ENCODE measurements around the gene TAF1L.
"Not testable (repeated sequence)": the region's sequence is repeated elsewhere in the genome, so short reads cannot be mapped to it uniquely, and the experiment has no call there.

Gene TAF1L

DNA sequence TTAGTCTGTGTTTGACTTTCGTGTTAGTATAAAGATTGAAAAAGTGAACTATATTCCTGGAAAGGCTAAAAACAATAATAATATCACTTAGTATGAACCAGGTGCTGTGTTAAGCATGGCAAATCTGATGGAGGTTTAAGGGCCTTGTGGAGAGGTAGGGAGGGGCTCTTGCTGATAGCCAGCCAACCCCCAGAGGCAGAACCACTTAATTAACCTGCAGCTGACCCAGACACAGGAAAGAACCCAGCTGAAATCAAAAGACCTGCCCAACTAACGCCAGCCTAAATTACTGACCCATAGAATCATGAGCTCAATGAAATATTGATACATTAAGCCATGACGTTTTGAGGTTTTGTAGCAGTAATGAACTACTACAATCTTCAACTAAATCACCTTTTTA, 28.3 kb upstream of the TAF1L start:
- no peak overlapping the region for H3K4me3 ChIP-seq (ENCODE audit: low read depth, low read length)
- TF ChIP-seq, protein P1, sequence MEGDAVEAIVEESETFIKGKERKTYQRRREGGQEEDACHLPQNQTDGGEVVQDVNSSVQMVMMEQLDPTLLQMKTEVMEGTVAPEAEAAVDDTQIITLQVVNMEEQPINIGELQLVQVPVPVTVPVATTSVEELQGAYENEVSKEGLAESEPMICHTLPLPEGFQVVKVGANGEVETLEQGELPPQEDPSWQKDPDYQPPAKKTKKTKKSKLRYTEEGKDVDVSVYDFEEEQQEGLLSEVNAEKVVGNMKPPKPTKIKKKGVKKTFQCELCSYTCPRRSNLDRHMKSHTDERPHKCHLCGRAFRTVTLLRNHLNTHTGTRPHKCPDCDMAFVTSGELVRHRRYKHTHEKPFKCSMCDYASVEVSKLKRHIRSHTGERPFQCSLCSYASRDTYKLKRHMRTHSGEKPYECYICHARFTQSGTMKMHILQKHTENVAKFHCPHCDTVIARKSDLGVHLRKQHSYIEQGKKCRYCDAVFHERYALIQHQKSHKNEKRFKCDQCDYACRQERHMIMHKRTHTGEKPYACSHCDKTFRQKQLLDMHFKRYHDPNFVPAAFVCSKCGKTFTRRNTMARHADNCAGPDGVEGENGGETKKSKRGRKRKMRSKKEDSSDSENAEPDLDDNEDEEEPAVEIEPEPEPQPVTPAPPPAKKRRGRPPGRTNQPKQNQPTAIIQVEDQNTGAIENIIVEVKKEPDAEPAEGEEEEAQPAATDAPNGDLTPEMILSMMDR (IDR thresholded peaks at IDR 0.05; ENCODE audit: control insufficient read depth, extremely low read depth, insufficient read depth): no peak
- DNase-seq (ENCODE audit: low read depth): no peak

DNA sequence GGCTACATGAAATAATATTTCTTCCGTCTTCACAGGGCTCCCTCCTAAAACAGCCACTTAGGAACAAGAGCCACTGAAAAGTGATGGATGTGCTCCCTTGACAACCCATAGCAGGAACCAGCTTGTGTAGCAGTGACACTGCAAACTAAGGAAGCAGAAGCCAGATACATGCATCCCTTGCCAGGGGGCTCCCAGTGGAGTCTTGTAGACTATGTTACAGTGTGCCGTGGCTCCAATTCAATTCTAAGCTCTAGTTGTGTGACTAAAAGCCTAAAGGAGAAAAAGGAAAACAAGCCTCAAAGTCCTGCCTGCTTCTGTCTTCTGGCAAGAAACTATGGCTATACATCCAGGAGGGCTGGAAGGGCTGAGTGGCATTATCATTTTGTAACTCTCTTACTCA, 12.2 kb upstream of the TAF1L start:
- TF ChIP-seq, protein P1 (IDR thresholded peaks at IDR 0.05; ENCODE audit: control insufficient read depth, extremely low read depth, insufficient read depth): no peak
- no peak overlapping the region for H3K4me3 ChIP-seq (ENCODE audit: low read depth, low read length)
- DNase-seq (ENCODE audit: low read depth): no peak

DNA sequence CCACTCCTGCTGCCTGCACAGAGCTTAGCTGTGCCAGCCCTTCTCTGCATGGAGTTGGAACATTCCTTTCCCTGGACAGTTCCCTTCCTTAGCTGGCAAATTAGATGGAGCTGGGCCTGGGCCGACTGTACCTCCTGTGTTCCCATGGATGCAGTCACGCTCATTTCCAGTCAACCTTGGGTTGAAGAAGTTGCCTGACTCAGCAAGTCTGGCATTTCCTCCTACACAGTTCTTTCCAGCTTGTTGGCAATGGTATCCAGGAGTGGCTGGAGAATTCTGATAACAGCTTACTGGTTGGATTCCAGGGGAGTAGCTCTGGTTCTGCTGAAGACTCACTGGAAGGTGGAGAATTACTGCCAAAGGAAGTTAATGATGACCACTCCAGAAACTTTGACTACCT, 9.2 kb upstream of the TAF1L start:
- TF ChIP-seq, protein P1 (IDR thresholded peaks at IDR 0.05; ENCODE audit: control insufficient read depth, extremely low read depth, insufficient read depth): no peak
- H3K4me3 ChIP-seq (ENCODE audit: low read depth, low read length): no peak overlapping the region
- DNase-seq (ENCODE audit: low read depth): no peak

DNA sequence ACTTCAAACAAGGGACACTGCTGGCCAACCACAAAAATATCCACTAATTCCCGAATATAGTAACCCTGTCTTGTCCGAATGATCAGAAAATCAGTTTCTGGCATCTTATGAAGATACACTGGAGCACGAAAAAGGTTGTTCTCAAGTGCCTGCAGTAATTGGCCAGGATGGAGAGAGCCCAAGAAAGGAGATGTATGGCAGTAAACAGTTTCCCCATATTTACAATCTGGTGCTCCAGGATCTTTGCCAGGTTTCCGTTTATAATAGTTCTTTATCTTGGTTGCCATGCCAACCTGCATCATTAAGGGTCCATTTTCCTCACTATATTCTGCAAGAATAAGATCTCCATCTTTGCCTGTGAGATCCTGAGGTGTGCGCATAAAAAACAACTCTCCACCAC, 2.3 kb downstream of the TAF1L start:
- not testable (repeated sequence) for H3K4me3 ChIP-seq (ENCODE audit: low read depth, low read length); DNase-seq (ENCODE audit: low read depth)

DNA sequence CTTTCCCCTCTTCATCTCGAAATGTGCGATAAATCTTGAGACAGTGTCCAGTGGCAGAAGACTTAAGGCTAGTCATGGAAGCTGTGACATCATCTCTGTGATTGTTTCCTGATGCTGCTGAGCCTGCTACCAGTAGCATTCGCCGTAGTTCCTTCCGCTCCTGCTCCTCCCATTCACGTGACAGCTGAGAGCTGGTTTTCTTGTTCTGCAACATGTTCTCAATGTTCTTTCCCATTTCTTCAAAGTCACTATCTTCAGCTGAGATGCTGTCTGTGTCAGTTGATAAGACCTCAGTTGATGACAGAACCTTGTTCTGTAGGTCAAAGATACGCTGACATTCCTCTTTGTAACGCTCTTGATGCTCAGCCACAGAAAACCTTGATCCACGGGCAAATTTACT, 3.5 kb downstream of the TAF1L start:
- DNase-seq (ENCODE audit: low read depth): peak; percentile 4
- H3K4me3 ChIP-seq (ENCODE audit: low read depth, low read length): no peak overlapping the region
- TF ChIP-seq, protein P1 (IDR thresholded peaks at IDR 0.05; ENCODE audit: control insufficient read depth, extremely low read depth, insufficient read depth): no peak

GRCh38 chr9:32627394-32627954, 8.0 kb downstream of the TAF1L start:
- DNase-seq (ENCODE audit: low read depth): no peak
- TF ChIP-seq, protein P1 (IDR thresholded peaks at IDR 0.05; ENCODE audit: control insufficient read depth, extremely low read depth, insufficient read depth): no peak
- no peak overlapping the region for H3K4me3 ChIP-seq (ENCODE audit: low read depth, low read length)

GRCh38 chr9:32625320-32625719, 10.1 kb downstream of the TAF1L start:
- TF ChIP-seq, protein P1 (IDR thresholded peaks at IDR 0.05; ENCODE audit: control insufficient read depth, extremely low read depth, insufficient read depth): no peak
- no peak for DNase-seq (ENCODE audit: low read depth)
- no peak overlapping the region for H3K4me3 ChIP-seq (ENCODE audit: low read depth, low read length)
